ENCODE measurements around the gene DDX28. TPM values are rescaled to one million over a fixed set of nuclear protein-coding genes. Genes with fewer than 3 reads are reported as not detected.
"Not testable (repeated sequence)": the region's sequence is repeated elsewhere in the genome, so short reads cannot be mapped to it uniquely, and the experiment has no call there.

Gene DDX28
- total RNA-seq, 1 donor from 2014 or later: 13.3 TPM

- Mint-ChIP-seq H3K4me1 (peaks cover 12% of the 10 kb centered on the region), H3K36me3 (ENCODE audit: low read depth) (peaks cover 2% of the 10 kb centered on the region), H3K9me3 (no peaks in the 10 kb centered on the region), H3K27me3 (ENCODE audit: low read depth) (no peaks in the 10 kb centered on the region), H3K27ac (ENCODE audit: unreplicated experiment) (peak overlapping the region; percentile 67), H3K4me3 (peak overlapping the region; percentile 97)
- no peak for DNase-seq (ENCODE audit: low read depth, low spot score)
- no peak for TF ChIP-seq CTCF (conservative IDR thresholded peaks at IDR 0.05)
Measured at GRCh38 chr16:68022278-68022727, 729 bp downstream of the DDX28 start.

- TF ChIP-seq CTCF (conservative IDR thresholded peaks at IDR 0.05): no peak
- Mint-ChIP-seq H3K4me1 (peaks cover 12% of the 10 kb centered on the region), H3K9me3 (no peaks in the 10 kb centered on the region), H3K27ac (ENCODE audit: unreplicated experiment) (no peak overlapping the region), H3K36me3 (ENCODE audit: low read depth) (peaks cover 2% of the 10 kb centered on the region), H3K27me3 (ENCODE audit: low read depth) (no peaks in the 10 kb centered on the region), H3K4me3 (peak overlapping the region; percentile 97)
- DNase-seq (ENCODE audit: low read depth, low spot score): no peak
Measured at GRCh38 chr16:68021490-68021889, 1.5 kb downstream of the DDX28 start.

- Mint-ChIP-seq H3K36me3 (ENCODE audit: low read depth) (peaks cover 2% of the 10 kb centered on the region), H3K4me3 (no peak overlapping the region), H3K27ac (ENCODE audit: unreplicated experiment) (no peak overlapping the region), H3K9me3 (no peaks in the 10 kb centered on the region), H3K4me1 (peaks cover 9% of the 10 kb centered on the region), H3K27me3 (ENCODE audit: low read depth) (peaks cover 6% of the 10 kb centered on the region)
- TF ChIP-seq CTCF (conservative IDR thresholded peaks at IDR 0.05): no peak
- no peak for DNase-seq (ENCODE audit: low read depth, low spot score)
Measured at GRCh38 chr16:68019167-68019680, 3.8 kb downstream of the DDX28 start.

- Mint-ChIP-seq H3K9me3 (no peaks in the 10 kb centered on the region), H3K36me3 (ENCODE audit: low read depth) (no peaks in the 10 kb centered on the region), H3K4me1 (no peaks in the 10 kb centered on the region), H3K27ac (ENCODE audit: unreplicated experiment) (peak within 1 kb of the TSS; percentile 57), H3K27me3 (ENCODE audit: low read depth) (peaks cover 11% of the 10 kb centered on the region), H3K4me3 (no peak within 1 kb of the TSS)
- no peak for DNase-seq (ENCODE audit: low read depth, low spot score)
- no peak for TF ChIP-seq CTCF (conservative IDR thresholded peaks at IDR 0.05)
Measured at GRCh38 chr16:68015681-68016080, 7.4 kb downstream of the DDX28 start, which contains the start of gene DPEP2NB. Gene DPEP2NB (minus strand): TSS chr16:68015911. CDS start chr16:68015770, 141 bp downstream.

GRCh38 chr16:68013440-68013839 lies 9.6 kb downstream of the DDX28 start:
- no peak overlapping the region for H3K4me3 Mint-ChIP-seq
- H3K9me3 Mint-ChIP-seq: no peaks in the 10 kb centered on the region
- no peak for DNase-seq (ENCODE audit: low read depth, low spot score)
- no peaks in the 10 kb centered on the region for H3K4me1 Mint-ChIP-seq
- peaks cover 16% of the 10 kb centered on the region for H3K27me3 Mint-ChIP-seq (ENCODE audit: low read depth)
- no peak overlapping the region for H3K27ac Mint-ChIP-seq (ENCODE audit: unreplicated experiment)
- no peaks in the 10 kb centered on the region for H3K36me3 Mint-ChIP-seq (ENCODE audit: low read depth)
- TF ChIP-seq CTCF (conservative IDR thresholded peaks at IDR 0.05): no peak

- H3K36me3 Mint-ChIP-seq (ENCODE audit: low read depth); H3K4me3 Mint-ChIP-seq; DNase-seq (ENCODE audit: low read depth, low spot score); H3K4me1 Mint-ChIP-seq; H3K9me3 Mint-ChIP-seq: not testable (repeated sequence)
- Mint-ChIP-seq H3K27me3 (ENCODE audit: low read depth) (peaks cover 13% of the 10 kb centered on the region), H3K27ac (ENCODE audit: unreplicated experiment) (peak overlapping the region; percentile 13)
Measured at GRCh38 chr16:68009872-68010271, 13.2 kb downstream of the DDX28 start.
